ENCODE measurements around the gene PRKD1.

Gene PRKD1

DNA sequence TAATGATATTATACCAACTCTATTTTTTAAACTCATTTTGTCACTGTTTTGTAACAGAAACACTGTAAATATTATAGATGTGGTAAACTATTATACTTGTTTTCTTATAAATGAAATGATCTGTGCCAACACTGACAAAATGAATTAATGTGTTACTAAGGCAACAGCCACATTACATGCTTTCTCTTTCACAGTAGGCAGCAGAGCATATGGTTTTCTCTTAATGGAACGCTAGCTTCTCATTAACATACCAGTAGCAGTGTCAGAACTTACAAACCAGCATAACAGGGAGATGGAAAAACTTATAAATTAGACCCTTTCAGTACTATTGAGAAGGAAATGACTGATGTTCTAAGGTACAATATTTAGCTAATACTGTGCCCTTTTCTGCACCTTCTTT is 398.8 kb downstream of the PRKD1 start:
- TF ChIP-seq, protein P1, sequence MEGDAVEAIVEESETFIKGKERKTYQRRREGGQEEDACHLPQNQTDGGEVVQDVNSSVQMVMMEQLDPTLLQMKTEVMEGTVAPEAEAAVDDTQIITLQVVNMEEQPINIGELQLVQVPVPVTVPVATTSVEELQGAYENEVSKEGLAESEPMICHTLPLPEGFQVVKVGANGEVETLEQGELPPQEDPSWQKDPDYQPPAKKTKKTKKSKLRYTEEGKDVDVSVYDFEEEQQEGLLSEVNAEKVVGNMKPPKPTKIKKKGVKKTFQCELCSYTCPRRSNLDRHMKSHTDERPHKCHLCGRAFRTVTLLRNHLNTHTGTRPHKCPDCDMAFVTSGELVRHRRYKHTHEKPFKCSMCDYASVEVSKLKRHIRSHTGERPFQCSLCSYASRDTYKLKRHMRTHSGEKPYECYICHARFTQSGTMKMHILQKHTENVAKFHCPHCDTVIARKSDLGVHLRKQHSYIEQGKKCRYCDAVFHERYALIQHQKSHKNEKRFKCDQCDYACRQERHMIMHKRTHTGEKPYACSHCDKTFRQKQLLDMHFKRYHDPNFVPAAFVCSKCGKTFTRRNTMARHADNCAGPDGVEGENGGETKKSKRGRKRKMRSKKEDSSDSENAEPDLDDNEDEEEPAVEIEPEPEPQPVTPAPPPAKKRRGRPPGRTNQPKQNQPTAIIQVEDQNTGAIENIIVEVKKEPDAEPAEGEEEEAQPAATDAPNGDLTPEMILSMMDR (IDR thresholded peaks at IDR 0.05) = no peak
- no peak overlapping the region for H3K4me3 ChIP-seq
- no peak for DNase-seq (ENCODE audit: low spot score)
- no peak overlapping the region for H3K27ac ChIP-seq

GRCh38 chr14:29527286-29527685 is 400.4 kb downstream of the PRKD1 start:
- Histone ChIP-seq H3K27ac (no peak overlapping the region), H3K4me3 (no peak overlapping the region)
- TF ChIP-seq, protein P1 (IDR thresholded peaks at IDR 0.05) = no peak
- no peak for DNase-seq (ENCODE audit: low spot score)

Data from coronary artery (tissue), 2 donors.